ENCODE results near the gene AIG1.

DNA sequence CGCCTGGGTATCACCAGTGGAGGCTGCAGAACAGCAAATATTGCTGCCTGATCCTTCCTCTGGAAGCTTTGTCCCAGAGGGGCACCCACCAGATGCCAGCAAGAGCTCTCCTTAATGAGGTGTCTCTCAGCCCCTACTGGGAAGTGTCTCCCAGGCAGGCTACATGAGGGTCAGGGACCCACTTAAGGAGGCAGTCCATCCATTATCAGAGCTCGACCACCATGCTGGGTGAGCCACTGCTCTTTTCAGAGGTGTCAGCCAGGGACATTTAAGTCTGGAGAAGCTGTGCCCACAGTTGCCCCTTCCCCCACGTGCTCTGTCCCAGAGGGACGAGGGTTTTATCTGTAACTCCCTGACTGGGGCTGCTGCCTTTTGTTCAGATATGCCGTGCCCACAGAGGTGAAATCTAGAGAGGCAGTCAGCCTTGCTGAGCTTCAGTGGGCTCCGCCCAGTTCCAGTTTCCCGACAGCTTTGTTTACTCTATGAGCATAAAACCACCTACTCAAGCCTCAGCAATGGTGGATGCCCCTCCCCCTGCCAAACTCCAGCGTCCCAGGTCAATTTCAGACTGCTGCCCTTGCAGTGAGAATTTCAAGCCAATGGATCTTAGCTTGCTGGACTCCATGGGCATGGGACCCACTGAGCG lies 25.9 kb upstream of the AIG1 start:
- TF ChIP-seq, protein P1, sequence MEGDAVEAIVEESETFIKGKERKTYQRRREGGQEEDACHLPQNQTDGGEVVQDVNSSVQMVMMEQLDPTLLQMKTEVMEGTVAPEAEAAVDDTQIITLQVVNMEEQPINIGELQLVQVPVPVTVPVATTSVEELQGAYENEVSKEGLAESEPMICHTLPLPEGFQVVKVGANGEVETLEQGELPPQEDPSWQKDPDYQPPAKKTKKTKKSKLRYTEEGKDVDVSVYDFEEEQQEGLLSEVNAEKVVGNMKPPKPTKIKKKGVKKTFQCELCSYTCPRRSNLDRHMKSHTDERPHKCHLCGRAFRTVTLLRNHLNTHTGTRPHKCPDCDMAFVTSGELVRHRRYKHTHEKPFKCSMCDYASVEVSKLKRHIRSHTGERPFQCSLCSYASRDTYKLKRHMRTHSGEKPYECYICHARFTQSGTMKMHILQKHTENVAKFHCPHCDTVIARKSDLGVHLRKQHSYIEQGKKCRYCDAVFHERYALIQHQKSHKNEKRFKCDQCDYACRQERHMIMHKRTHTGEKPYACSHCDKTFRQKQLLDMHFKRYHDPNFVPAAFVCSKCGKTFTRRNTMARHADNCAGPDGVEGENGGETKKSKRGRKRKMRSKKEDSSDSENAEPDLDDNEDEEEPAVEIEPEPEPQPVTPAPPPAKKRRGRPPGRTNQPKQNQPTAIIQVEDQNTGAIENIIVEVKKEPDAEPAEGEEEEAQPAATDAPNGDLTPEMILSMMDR (IDR thresholded peaks at IDR 0.05; ENCODE audit: borderline replicate concordance, extremely low read depth, low read length, poor library complexity, severe bottlenecking): no peak
- no peak for TF ChIP-seq EZH2 (IDR thresholded peaks at IDR 0.05; ENCODE audit: borderline replicate concordance, low read depth, low read length, severe bottlenecking)
